ENCODE results near the gene ZC3H10.
A peak's percentile ranks its signal among the peaks of the same experiment; 100 is the strongest.

GRCh38 chr12:56152132-56152755 lies 34.2 kb downstream of the ZC3H10 start, which contains the start of gene MYL6B:
- TF ChIP-seq CTCF (IDR thresholded peaks at IDR 0.05 in 2 of 3, conservative IDR thresholded peaks at IDR 0.05 in 1 of 3; ENCODE audit: borderline replicate concordance in 1 of 3, insufficient read depth in 1 of 3, low read depth in 2 of 3, low read length in 2 of 3) (no peak), POLR2AphosphoS5 (IDR thresholded peaks at IDR 0.05; ENCODE audit: low read depth, low read length) (peak; percentile 81), POLR2A (IDR thresholded peaks at IDR 0.05; ENCODE audit: borderline replicate concordance, extremely low read depth, insufficient read depth, insufficient read length) (no peak), JUND (IDR thresholded peaks at IDR 0.05) (no peak), REST (IDR thresholded peaks at IDR 0.05; ENCODE audit: low read depth) (no peak), EGR1 (IDR thresholded peaks at IDR 0.05; ENCODE audit: low read depth) (no peak), SIN3A (IDR thresholded peaks at IDR 0.05; ENCODE audit: low read depth) (no peak), SRF (IDR thresholded peaks at IDR 0.05; ENCODE audit: low read depth) (no peak), SP1 (IDR thresholded peaks at IDR 0.05; ENCODE audit: low read depth) (no peak), CBX3 (IDR thresholded peaks at IDR 0.05; ENCODE audit: low read depth) (no peak), YY1 (IDR thresholded peaks at IDR 0.05; ENCODE audit: extremely low read depth, insufficient replicate concordance, low read depth, low read length) (peak; percentile 87), ZNF274 (IDR thresholded peaks at IDR 0.05; ENCODE audit: low read depth, low read length) (no peak), EZH2 (IDR thresholded peaks at IDR 0.05) (no peak)
